ENCODE measurements around the gene MRPS12. TPM values are rescaled to one million over a fixed set of nuclear protein-coding genes. Genes with fewer than 3 reads are reported as not detected.
"Not testable (repeated sequence)": the region's sequence is repeated elsewhere in the genome, so short reads cannot be mapped to it uniquely, and the experiment has no call there.

The MRPS12 gene
- total RNA-seq, 1 donor from 2014 or later = 74.9 TPM

GRCh38 chr19:38933544-38933943, 2.8 kb downstream of the MRPS12 start:
- no peak overlapping the region for H3K4me3 ChIP-seq (ENCODE audit: low read depth, low read length)
- no peak for TF ChIP-seq CTCF (conservative IDR thresholded peaks at IDR 0.05; ENCODE audit: low read depth, low read length)
- DNase-seq (ENCODE audit: low read depth) = no peak

- TF ChIP-seq CTCF (conservative IDR thresholded peaks at IDR 0.05; ENCODE audit: low read depth, low read length) = no peak
- DNase-seq (ENCODE audit: low read depth) = no peak
- H3K4me3 ChIP-seq (ENCODE audit: low read depth, low read length) = no peak overlapping the region
Measured at GRCh38 chr19:38939957-38940356, 9.2 kb downstream of the MRPS12 start.

GRCh38 chr19:38941466-38941865, 10.7 kb downstream of the MRPS12 start:
- DNase-seq (ENCODE audit: low read depth); H3K4me3 ChIP-seq (ENCODE audit: low read depth, low read length): not testable (repeated sequence)

GRCh38 chr19:38941979-38942378, 11.2 kb downstream of the MRPS12 start:
- TF ChIP-seq CTCF (conservative IDR thresholded peaks at IDR 0.05; ENCODE audit: low read depth, low read length) = no peak
- no peak for DNase-seq (ENCODE audit: low read depth)
- H3K4me3 ChIP-seq (ENCODE audit: low read depth, low read length) = no peak overlapping the region

- H3K4me3 ChIP-seq (ENCODE audit: low read depth, low read length) = no peak overlapping the region
- no peak for DNase-seq (ENCODE audit: low read depth)
- TF ChIP-seq CTCF (conservative IDR thresholded peaks at IDR 0.05; ENCODE audit: low read depth, low read length) = no peak
Measured at GRCh38 chr19:38942471-38943181, 11.9 kb downstream of the MRPS12 start.

- TF ChIP-seq CTCF (conservative IDR thresholded peaks at IDR 0.05; ENCODE audit: low read depth, low read length) = no peak
- no peak for DNase-seq (ENCODE audit: low read depth)
- no peak overlapping the region for H3K4me3 ChIP-seq (ENCODE audit: low read depth, low read length)
Measured at GRCh38 chr19:38944981-38945506, 14.3 kb downstream of the MRPS12 start.

- H3K4me3 ChIP-seq (ENCODE audit: low read depth, low read length) = no peak overlapping the region
- TF ChIP-seq CTCF (conservative IDR thresholded peaks at IDR 0.05; ENCODE audit: low read depth, low read length) = no peak
- no peak for DNase-seq (ENCODE audit: low read depth)
Measured at GRCh38 chr19:38945562-38946228, 15.0 kb downstream of the MRPS12 start.
